HG03280 (cell line): ENCODE results near the gene GOLGA6L10.
"Not testable (repeated sequence)": the region's sequence is repeated elsewhere in the genome, so short reads cannot be mapped to it uniquely, and the experiment has no call there.

Experiments used
- ATAC-seq: cut with Tn5 transposase; IDR thresholded peaks from one replicate; pipeline ENCODE4 v1.9.1; 2021; ENCODE audit warnings: mild to moderate bottlenecking, moderate library complexity; ENCODE audit not compliant: unreplicated experiment

GOLGA6L10 gene

GRCh38 chr15:82349375-82349774 is at the start of gene GOLGA6L10:
TSS of gene GOLGA6L10 (minus strand) at chr15:82349475. CDS start at chr15:82349375, 100 bp downstream.
- ATAC-seq, result not testable (repeated sequence)

GRCh38 chr15:82398785-82399184 is 49.5 kb upstream of the GOLGA6L10 start:
- no peak for ATAC-seq

- no peak for ATAC-seq
Observed at GRCh38 chr15:82397817-82398216, 48.5 kb upstream of the GOLGA6L10 start.

- not testable (repeated sequence) for ATAC-seq
Observed at GRCh38 chr15:82395788-82396187, 46.5 kb upstream of the GOLGA6L10 start.

- ATAC-seq, result no peak
Observed at GRCh38 chr15:82393671-82394070, 44.4 kb upstream of the GOLGA6L10 start.

GRCh38 chr15:82392077-82392476 is 42.8 kb upstream of the GOLGA6L10 start:
- ATAC-seq, result not testable (repeated sequence)

- ATAC-seq, result not testable (repeated sequence)
Observed at GRCh38 chr15:82390152-82390551, 40.9 kb upstream of the GOLGA6L10 start.

GRCh38 chr15:82387209-82387608 is 37.9 kb upstream of the GOLGA6L10 start:
- ATAC-seq, result not testable (repeated sequence)

- not testable (repeated sequence) for ATAC-seq
Observed at GRCh38 chr15:82381330-82381955, 32.2 kb upstream of the GOLGA6L10 start.

- not testable (repeated sequence) for ATAC-seq
Observed at GRCh38 chr15:82379552-82379951, 30.3 kb upstream of the GOLGA6L10 start.

GRCh38 chr15:82373661-82374060 is 24.4 kb upstream of the GOLGA6L10 start:
- ATAC-seq, result not testable (repeated sequence)

GRCh38 chr15:82371656-82372055 is 22.4 kb upstream of the GOLGA6L10 start:
- no peak for ATAC-seq

- not testable (repeated sequence) for ATAC-seq
Observed at GRCh38 chr15:82367790-82368189, 18.5 kb upstream of the GOLGA6L10 start.

GRCh38 chr15:82365692-82366323 is 16.5 kb upstream of the GOLGA6L10 start:
- ATAC-seq, result not testable (repeated sequence)

- ATAC-seq, result not testable (repeated sequence)
Observed at GRCh38 chr15:82364548-82364947, 15.3 kb upstream of the GOLGA6L10 start.

GRCh38 chr15:82362790-82363189 is 13.5 kb upstream of the GOLGA6L10 start:
- not testable (repeated sequence) for ATAC-seq

- not testable (repeated sequence) for ATAC-seq
Observed at GRCh38 chr15:82360618-82361017, 11.3 kb upstream of the GOLGA6L10 start.

GRCh38 chr15:82355055-82355454 is 5.8 kb upstream of the GOLGA6L10 start:
- ATAC-seq, result not testable (repeated sequence)

- not testable (repeated sequence) for ATAC-seq
Observed at GRCh38 chr15:82354546-82354945, 5.3 kb upstream of the GOLGA6L10 start.

GRCh38 chr15:82347645-82348044 is 1.6 kb downstream of the GOLGA6L10 start:
- ATAC-seq, result not testable (repeated sequence)

- ATAC-seq, result not testable (repeated sequence)
Observed at GRCh38 chr15:82345176-82345575, 4.1 kb downstream of the GOLGA6L10 start.

GRCh38 chr15:82344421-82344820 is 4.9 kb downstream of the GOLGA6L10 start:
- not testable (repeated sequence) for ATAC-seq
